Gastrocnemius medialis (tissue), 4 donors: ENCODE data around the gene RNPS1. TPM values are rescaled to one million over a fixed set of nuclear protein-coding genes. Genes with fewer than 3 reads are reported as not detected.
A peak's percentile ranks its signal among the peaks of the same experiment; 100 is the strongest.

Source experiments
- ATAC-seq, 2 donors: fragments of 150-250 bp; one replicate each; pipeline ENCODE4 v1.9.1; 2016
- DNase-seq, 2 donors: peaks; one replicate each; pipeline ENCODE4 v3.0.0-alpha.2; 2019
- H3K27ac ChIP-seq, 4 donors: fragments of 200-600 bp; sonication (generic); 1 replicate in 1 of 4; 2 replicates in 3 of 4; pipeline ENCODE4 v1.5.1; 2016 to 2018; ENCODE audit warnings: mild to moderate bottlenecking in 2 of 4, moderate library complexity in 1 of 4
- H3K27me3 ChIP-seq, 3 donors: fragments of 200-600 bp; sonication (generic) in 2 of 3; 1 replicate in 1 of 3; 2 replicates in 2 of 3; pipeline versions ENCODE4 v1.5.1 to v1.6.0; 2016 to 2019; ENCODE audit warnings: mild to moderate bottlenecking in 1 of 3, moderate library complexity in 1 of 3
- H3K36me3 ChIP-seq, 2 donors: fragments of 200-600 bp; sonication (generic) in 1 of 2; one replicate each; pipeline ENCODE4 v1.5.1; 2017 to 2018
- H3K4me1 ChIP-seq, 2 donors: fragments of 200-600 bp; sonication (generic) in 1 of 2; one replicate each; pipeline ENCODE4 v1.5.1; 2016 to 2017; ENCODE audit warnings: mild to moderate bottlenecking in 2 of 2
- H3K4me3 ChIP-seq, 4 donors: fragments of 200-600 bp; sonication (generic) in 3 of 4; 1 replicate in 1 of 4; 2 replicates in 3 of 4; pipeline ENCODE4 v1.5.1; 2016 to 2019; ENCODE audit warnings: mild to moderate bottlenecking in 2 of 4
- H3K9me3 ChIP-seq, 3 donors: fragments of 200-600 bp; sonication (generic) in 2 of 3; 1 replicate in 1 of 3; 2 replicates in 2 of 3; pipeline ENCODE4 v1.5.1; 2016 to 2019
- CTCF ChIP-seq, 5 experiments: fragments of 450-650 bp in 3 of 5; fragments of 200-600 bp in 2 of 5; sonication (generic) in 2 of 5; IDR thresholded peaks in 4 of 5; conservative IDR thresholded peaks in 1 of 5; 1 replicate in 4 of 5; 2 replicates in 1 of 5; pipeline ENCODE4 v1.5.1; 2016 to 2019; ENCODE audit warnings: antibody characterized with exemption in 5 of 5, mild to moderate bottlenecking in 3 of 5, moderate library complexity in 3 of 5
- POLR2A ChIP-seq, 2 donors: fragments of 450-650 bp; IDR thresholded peaks; one replicate each; pipeline ENCODE4 v1.6.1; 2017; ENCODE audit warnings: antibody characterized with exemption in 2 of 2, mild to moderate bottlenecking in 2 of 2, moderate library complexity in 2 of 2
- in situ Hi-C, 4 donors: fragments of 200-750 bp; cut with MboI; loops; one replicate each; pipeline versions ENCODE4 v1.15.0 to v1.8.0; 2017; ENCODE audit warnings: low sequenced_read_pairs in 4 of 4
- intact Hi-C: fragments of 100-400 bp; cut with DNase I; formaldehyde crosslinking; loops from one replicate; pipeline ENCODE4 v1.15.1; 2023; ENCODE audit warnings: low total_unique reads
- total RNA-seq, 4 donors: library from RNA; depleted of rRNA; stranded (reverse); fragments of >200 nt; gene quantifications; one replicate each; pipeline versions ENCODE4 v1.1.0 to v1.2.3, GENCODE V29; 2016

Gene RNPS1
- total RNA-seq, 4 donors from 2014 or later = 158 to 222 (median 172) TPM

GRCh38 chr16:2278956-2279800 is 11.3 kb upstream of the RNPS1 start:
- Histone ChIP-seq H3K36me3 (peaks cover 0 to 5% of the 10 kb centered on the region in 2 donors), H3K4me1 (peaks cover 8 to 13% of the 10 kb centered on the region in 2 donors), H3K4me3 (no peak overlapping the region), H3K27ac (no peak overlapping the region), H3K9me3 (no peaks in the 10 kb centered on the region), H3K27me3 (no peaks in the 10 kb centered on the region)
- DNase-seq (no peak), ATAC-seq (no peak)
- intact Hi-C loops (no loop called here), in situ Hi-C loops (no loop called here)
- TF ChIP-seq CTCF (IDR thresholded peaks at IDR 0.05 in 4 of 5, conservative IDR thresholded peaks at IDR 0.05 in 1 of 5) (no peak), POLR2A (IDR thresholded peaks at IDR 0.05) (no peak)

GRCh38 chr16:2278272-2278608 is 10.3 kb upstream of the RNPS1 start:
- Histone ChIP-seq H3K4me1 (peaks cover 8 to 13% of the 10 kb centered on the region in 2 donors), H3K4me3 (no peak overlapping the region), H3K9me3 (no peaks in the 10 kb centered on the region), H3K27ac (no peak overlapping the region), H3K27me3 (no peaks in the 10 kb centered on the region), H3K36me3 (peaks cover 0 to 5% of the 10 kb centered on the region in 2 donors)
- no peak for DNase-seq
- no peak for ATAC-seq
- in situ Hi-C loops = no loop called here
- TF ChIP-seq CTCF (IDR thresholded peaks at IDR 0.05 in 4 of 5, conservative IDR thresholded peaks at IDR 0.05 in 1 of 5) (no peak), POLR2A (IDR thresholded peaks at IDR 0.05) (no peak)
- intact Hi-C loops = no loop called here

GRCh38 chr16:2277466-2278271 is 9.7 kb upstream of the RNPS1 start:
- no peak for DNase-seq
- Histone ChIP-seq H3K27me3 (no peaks in the 10 kb centered on the region), H3K36me3 (peaks cover 0 to 5% of the 10 kb centered on the region in 2 donors), H3K4me3 (no peak overlapping the region), H3K9me3 (no peaks in the 10 kb centered on the region), H3K27ac (no peak overlapping the region), H3K4me1 (peaks cover 8 to 13% of the 10 kb centered on the region in 2 donors)
- ATAC-seq = no peak
- TF ChIP-seq CTCF (IDR thresholded peaks at IDR 0.05 in 4 of 5, conservative IDR thresholded peaks at IDR 0.05 in 1 of 5) (no peak), POLR2A (IDR thresholded peaks at IDR 0.05) (no peak)
- in situ Hi-C loops (no loop called here), intact Hi-C loops (no loop called here)

- Histone ChIP-seq H3K9me3 (no peaks in the 10 kb centered on the region), H3K4me3 (no peak overlapping the region), H3K27ac (no peak overlapping the region), H3K27me3 (no peaks in the 10 kb centered on the region), H3K4me1 (peaks cover 8 to 13% of the 10 kb centered on the region in 2 donors), H3K36me3 (peaks cover 0 to 5% of the 10 kb centered on the region in 2 donors)
- in situ Hi-C loops (no loop called here), intact Hi-C loops (no loop called here)
- DNase-seq = no peak
- peak in 1 of 2 donors; percentile 65 for ATAC-seq
- TF ChIP-seq POLR2A (IDR thresholded peaks at IDR 0.05) = no peak
- TF ChIP-seq CTCF (IDR thresholded peaks at IDR 0.05 in 4 of 5, conservative IDR thresholded peaks at IDR 0.05 in 1 of 5) = no peak
Measured at GRCh38 chr16:2276368-2277195, 8.7 kb upstream of the RNPS1 start.
